HUDEP-2 (cell line): Measurements from ENCODE around the gene SYTL3.

ENCODE experiments used
- DNase-seq, 76 experiments: peaks; one replicate each; lab custom pipeline; 2025; ENCODE audit not compliant: unreplicated experiment in 76 of 76; lab: John Stamatoyannopoulos, UW

SYTL3 gene

DNA sequence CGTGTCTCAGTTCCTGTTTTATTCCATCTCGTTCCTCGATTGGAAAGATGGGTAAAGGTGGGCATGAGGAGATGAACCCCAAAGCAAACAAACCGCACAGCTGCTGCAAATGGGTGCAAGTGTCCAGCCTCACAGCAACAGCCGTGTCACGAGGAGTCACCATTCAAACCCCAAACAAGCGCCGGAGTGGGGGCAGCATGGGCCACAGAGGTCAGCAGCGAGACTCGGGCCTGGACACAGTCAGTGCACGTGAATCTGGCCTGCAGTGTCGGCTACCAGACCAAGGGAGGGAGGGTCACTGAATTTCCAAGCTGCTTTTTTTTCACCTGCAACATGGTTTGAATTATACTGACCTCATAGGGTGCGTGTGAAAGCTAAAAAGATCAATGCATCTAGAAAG lies 105.8 kb downstream of the SYTL3 start:
- no peak for DNase-seq

DNA sequence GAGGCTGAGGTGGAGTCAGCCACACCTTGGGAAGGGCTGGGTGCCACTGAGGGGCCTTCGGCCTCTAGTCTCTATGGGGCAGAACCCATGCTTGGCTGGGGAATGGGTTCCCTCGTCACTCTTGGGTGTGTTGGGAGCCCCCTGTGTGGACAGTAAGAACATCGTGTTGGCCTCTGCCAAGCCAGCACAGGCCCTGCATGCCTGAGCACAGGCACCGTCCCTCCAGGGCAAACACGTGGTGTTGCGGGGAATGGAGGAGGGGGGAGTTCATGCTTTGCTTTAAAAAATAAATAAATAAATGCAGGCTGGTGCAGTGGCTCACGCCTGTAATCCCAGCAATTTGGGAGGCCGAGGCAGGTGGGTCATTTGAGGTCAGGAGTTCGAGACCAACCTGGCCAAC lies 106.3 kb downstream of the SYTL3 start:
- DNase-seq: no peak

DNA sequence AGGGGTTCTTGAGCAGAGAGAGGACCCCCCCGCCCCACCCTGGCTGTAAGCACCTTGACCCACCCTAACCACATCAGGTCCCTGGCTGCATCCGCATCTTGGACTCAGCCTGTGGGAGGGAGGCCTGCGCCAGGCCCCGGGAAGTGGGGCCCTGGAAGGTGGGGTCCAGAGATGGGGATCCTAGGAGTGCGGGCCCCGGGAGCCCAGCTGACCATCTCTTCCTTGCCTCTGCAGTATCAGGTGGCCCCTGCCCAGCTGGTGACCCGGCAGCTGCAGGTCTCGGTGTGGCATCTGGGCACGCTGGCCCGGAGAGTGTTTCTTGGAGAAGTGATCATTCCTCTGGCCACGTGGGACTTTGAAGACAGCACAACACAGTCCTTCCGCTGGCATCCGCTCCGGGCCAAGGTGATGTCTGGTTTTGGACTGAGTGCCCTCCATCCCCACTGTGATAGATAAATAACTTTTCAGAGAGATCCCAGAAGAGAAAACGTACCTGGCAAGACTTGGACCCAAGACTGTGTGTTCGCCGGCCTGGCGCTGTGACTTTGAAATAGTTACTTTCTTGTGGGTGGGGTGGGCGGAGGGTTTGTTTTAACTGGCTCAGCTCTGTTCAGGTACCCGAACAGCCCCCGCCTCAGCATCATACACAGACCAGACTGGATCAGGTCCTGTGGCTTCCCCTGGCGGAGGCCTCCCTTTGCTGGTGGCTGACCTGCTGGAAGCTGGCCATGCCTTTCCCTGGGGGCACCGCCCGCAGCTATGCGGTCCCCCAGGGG lies 107.3 kb downstream of the SYTL3 start:
- no peak for DNase-seq

DNA sequence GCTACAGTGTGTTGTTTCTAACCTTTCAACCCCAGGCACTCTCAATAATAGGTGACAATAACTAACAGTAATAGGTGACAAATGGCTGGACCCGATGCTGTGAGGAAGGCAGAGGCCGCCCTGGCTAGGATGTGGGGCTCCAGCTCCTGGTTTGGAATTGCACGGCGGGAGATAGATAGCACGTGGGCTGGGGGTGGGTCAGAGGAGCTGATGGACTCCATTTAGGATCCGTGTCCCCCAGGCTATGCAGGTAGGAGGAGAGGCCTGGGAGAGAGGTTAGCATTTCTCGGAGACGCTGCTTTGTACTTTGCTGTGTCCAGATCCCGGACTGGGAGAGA lies 107.9 kb downstream of the SYTL3 start:
- DNase-seq: no peak

DNA sequence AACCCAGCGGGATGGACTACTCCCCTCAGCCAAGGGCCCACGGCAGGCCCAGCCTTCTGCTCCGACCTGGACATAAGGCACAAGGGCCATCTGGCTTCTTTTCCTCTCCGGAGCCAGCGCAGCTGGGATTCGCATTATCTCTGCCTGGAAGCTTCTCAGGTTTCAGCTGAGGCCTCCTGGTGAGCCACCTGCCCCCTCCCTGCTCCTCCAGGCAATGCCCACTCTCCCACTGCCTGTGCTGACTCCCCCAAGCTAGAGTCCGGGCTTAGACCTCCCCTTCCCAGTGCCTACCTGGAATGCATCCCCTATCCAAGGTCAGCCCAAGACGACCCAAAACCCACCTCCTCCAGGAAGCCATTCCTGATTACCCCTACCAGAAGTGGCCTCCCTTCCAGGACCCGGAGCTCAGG lies 108.6 kb downstream of the SYTL3 start:
- DNase-seq: no peak

DNA sequence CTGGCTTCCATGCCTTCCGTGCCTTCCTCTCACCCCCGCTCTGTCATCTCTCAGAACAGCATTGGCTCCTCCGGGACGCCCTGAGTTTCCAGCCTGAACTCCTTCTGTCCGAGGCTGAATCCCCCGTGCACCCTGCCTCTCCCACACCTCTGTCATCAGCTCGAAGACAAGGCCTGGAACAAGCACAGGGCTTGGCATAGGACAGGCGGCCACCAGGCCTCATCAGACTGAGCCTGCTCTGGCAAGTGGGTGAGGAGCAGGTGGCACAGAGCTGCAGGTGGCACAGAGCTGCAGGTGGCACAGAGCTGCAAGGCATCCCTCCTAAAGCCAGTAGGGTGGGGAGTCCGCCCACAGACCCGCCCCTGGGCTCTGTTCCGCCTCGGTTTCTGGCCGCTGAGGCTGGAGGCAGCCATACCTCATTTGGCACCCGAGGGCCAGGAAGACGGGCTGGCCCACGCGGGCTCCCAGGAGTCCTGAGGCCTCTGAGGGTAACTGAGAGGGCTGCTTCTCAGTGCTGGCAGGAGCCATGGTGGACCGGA lies 109.2 kb downstream of the SYTL3 start:
- no peak for DNase-seq

DNA sequence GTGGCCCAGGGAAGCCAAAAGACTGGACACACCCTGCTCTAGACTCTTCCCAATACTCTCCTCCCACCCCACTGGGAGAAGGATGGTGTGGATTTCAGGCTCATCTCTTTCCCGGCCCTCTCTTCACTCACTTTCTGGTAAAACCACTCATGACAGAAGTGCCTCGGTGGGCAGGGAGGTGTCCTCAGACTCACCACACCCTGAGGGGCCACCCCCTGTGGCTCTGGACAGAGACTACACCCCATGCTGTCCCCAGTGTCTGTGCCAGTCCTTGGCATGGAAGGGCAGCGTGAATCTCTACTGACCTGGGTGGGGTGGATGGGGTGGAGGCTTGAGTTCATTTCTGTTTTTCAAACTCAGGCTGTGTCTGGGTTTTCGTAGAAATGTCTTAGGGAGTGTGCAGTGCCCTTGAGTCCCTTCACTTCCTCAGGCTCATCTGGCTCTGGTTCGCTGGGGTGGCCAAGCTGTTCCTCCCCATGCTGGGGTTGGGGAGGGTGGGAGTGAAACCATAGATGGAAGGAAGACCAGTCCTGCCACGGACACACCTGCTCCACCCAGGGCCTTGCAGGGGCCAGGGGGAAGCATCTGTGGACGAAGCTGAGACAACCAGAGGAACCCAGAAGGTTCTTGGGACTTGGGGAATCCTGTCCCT lies 110.2 kb downstream of the SYTL3 start:
- peak in 4 of 76 experiments; percentile 16 to 30 (median 21) for DNase-seq

DNA sequence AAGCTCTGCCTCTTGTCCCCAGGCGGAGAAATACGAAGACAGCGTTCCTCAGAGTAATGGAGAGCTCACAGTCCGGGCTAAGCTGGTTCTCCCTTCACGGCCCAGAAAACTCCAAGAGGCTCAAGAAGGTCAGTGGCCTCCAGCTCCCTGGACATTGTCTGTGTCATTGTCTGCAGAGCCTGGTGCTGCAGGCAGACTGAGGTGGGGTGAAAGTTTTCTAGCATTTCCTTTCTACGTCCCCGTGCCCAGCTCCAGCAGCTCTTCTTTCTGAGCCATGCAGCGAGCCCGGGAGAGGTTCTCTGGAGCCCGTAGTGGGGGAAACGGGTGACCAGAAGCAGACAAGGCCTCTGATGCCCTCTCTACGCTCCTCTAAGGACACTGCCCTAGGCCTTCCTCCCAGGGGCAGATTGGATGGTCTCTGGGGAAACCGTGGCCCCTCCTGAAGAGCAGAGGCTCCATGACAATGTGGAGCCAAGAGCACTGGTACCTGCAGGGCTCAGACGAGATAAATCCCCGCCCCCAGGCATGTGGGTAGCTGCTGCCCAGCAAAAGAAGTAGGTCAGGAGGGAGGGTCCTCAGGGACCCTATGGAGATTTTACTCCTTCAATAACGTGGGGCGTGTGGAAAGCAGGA lies 110.9 kb downstream of the SYTL3 start:
- DNase-seq: no peak

DNA sequence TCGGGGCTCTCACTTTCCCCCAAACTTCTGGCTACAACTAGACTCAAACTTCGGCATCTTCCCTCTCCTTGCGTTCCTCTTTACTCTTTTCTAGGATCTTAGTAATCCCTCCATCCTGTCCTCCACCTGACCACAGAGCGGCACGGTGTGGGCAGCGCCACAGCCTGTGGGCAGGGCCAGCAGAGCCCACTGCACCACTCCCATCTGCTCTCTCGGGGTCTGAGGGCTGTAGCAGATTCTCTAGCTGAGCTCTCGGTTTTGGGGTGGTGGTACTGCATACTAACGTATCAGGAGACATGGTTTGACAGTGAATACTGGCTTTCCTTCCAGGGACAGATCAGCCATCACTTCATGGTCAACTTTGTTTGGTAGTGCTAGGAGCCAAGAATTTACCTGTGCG lies 111.9 kb downstream of the SYTL3 start:
- DNase-seq: no peak

DNA sequence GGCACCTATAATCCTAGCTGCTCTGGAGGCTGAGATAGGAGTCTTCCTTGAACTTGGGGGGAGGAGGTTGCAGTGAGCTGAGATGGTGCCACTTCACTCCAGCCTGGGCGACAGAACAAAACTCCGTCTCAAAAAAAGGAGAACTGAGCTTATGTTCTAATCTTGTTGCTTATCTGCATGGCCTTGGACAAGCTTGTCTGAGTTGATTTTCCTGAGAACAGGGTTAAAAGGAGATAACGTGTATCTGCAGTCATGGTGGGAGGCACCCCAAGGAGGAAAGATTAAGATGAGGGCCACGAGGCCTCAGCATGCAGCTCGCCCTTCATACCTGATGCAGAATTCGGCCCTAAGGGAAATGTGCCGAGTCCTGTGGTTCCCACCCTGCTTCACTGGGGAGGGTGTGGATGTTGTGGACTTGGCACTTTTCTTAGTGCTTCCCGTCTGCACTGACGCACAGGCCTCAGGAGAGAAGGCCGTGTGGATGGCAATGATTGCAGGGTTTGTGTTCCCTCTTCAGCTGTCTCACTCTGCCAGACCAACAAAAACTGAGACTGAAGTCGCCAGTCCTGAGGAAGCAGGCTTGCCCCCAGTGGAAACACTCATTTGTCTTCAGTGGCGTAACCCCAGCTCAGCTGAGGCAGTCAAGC lies 113.1 kb downstream of the SYTL3 start:
- peak in 75 of 76 experiments; percentile 47 to 99 (median 90) for DNase-seq

DNA sequence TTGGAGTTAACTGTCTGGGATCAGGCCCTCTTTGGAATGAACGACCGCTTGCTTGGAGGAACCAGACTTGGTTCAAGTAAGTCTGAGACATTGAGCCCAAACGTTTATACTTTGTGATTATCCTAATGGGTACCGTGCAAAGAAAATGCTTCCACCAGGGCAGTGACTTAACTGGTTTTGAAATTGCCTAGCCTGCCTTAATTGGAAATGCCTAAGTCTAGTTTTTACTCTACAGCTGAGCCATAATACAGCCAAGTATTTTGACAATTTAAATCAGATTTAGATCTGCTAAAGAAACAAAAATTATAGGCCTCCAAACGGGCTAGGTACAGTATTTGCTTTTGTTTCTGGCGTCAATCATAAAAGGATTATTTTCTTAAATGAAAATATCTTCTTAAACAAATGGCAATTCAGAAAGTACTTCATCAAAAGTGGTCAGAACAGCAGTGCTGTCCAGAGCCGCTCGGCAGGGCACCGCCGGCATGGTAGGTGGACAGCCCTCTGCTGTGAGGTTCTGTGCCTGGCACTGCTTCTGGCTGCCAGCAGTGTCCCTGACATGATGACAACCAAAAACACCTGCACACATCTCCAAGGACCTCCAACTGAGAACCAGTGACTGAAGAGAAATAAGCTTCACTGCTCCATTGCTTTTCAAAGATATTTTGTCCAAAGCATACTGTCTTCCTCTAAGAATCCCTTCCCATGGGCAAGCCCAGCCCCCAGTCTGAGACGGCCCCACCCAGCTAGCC lies 113.8 kb downstream of the SYTL3 start:
- DNase-seq: peak in 3 of 76 experiments; percentile 17 to 22 (median 21)

DNA sequence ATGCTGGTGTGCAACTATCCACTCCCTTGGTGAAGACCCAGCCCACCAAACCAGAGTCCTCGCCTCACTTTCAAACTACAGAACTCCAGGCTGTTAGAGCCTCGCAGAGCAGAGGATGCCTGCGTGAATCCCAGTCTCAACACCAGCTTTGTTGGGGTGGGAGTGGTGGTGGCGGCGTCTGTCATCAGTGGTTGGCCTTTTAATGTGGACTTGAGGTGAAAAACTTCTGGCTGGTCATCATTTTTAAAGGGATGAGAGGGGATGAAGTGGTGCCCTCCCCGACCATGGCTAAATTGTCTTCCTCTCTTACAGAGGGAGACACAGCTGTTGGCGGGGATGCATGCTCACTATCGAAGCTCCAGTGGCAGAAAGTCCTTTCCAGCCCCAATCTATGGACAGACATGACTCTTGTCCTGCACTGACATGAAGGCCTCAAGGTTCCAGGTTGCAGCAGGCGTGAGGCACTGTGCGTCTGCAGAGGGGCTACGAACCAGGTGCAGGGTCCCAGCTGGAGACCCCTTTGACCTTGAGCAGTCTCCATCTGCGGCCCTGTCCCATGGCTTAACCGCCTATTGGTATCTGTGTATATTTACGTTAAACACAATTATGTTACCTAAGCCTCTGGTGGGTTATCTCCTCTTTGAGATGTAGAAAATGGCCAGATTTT lies 114.5 kb downstream of the SYTL3 start:
- no peak for DNase-seq

DNA sequence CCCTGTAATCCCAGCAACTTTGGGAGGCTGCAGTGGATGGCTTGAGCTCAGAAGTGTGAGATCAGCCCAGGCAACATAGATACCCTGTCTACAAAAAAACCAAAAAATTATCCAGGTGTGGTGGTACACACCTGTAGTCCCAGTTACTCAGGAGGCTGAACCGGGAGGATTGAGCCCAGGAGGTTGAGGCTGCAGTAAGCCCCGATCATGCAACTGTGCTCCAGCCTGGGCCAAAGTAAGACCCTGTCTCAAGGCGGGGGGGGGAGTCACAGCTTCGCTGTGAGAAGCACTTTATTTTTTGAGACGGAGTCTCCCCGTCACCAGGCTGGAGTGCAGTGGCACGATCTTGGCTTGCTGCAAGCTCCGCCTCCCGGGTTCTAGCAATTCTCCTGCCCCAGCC lies 115.1 kb downstream of the SYTL3 start:
- DNase-seq: no peak

DNA sequence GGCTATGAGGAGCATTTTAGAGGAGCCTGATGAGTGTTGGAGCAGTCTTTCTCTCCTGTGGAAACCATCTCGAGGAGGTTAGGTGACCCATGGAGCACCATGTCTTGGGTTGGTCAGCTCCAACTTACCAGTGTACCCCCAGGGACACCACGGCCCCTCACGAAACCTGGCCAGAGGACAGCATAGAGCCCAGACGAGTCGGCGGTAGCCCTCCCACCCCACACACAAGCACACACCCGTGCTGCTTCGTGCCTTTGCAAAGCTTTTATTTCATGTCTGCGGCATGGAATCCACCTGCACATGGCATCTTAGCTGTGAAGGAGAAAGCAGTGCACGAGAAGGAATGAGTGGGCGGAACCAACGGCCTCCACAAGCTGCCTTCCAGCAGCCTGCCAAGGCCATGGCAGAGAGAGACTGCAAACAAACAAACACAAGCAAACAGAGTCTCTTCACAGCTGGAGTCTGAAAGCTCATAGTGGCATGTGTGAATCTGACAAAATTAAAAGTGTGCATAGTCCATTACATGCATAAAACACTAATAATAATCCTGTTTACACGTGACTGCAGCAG lies 115.7 kb downstream of the SYTL3 start:
- no peak for DNase-seq

DNA sequence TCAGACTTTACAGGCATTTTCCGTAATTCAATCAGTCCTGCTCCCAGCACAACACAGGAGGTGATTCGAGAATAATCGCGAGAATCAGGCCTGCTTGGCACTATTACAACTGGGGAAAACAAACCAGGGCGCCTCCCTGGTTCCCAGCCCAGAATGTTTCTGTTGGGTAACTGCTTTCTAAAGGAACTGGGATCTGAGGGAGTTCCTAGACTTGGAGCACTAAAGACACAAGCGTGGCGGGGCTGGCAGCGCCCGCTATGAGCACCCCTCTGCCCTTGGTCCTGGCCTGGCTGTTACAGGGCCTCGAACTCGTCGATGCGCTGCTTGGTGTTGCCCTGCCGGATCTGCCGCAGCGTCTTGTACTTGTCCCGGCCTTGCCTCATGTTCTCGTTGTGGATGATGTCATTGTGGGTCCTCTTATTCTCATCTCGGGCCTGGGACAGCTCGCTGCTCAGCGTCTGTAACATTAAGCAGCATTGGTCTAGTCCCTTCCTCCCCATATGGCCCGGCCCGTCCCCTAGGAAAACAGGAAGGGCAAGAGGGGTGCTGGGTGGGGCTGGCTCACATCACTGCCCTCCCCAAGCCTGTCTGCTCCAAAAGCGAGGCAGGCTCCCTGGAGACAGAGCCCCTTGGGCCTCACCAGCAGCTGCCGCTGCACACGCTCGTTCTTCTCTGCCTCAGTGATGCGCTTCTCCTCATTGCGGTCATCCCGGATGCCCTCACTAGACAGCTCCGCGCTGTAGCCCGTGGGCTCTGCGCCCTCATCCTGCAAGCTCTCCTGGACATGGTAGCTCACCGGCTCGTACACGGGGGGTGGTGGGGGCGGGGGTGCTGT lies 117.0 kb downstream of the SYTL3 start:
- no peak for DNase-seq

DNA sequence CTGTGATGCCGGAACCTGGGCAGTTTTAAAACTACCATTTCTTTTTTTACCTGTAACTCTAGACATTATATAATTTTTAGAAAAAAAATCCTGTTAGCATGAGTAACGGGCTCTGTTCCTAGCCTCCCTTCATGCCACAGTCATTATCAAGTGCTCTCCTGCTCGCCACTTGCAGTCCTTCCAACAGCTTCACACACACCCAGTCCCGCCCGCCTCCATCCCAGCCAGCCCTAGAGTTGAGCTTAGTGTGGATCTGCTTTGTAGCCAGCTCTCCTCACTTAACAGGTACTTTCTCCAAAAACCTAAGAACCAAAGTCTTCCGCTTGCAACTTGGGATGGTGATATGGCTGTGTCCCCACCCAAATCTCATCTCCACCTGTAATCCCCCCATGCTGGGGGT lies 117.9 kb downstream of the SYTL3 start:
- DNase-seq: peak in 53 of 76 experiments; percentile 11 to 67 (median 41)

DNA sequence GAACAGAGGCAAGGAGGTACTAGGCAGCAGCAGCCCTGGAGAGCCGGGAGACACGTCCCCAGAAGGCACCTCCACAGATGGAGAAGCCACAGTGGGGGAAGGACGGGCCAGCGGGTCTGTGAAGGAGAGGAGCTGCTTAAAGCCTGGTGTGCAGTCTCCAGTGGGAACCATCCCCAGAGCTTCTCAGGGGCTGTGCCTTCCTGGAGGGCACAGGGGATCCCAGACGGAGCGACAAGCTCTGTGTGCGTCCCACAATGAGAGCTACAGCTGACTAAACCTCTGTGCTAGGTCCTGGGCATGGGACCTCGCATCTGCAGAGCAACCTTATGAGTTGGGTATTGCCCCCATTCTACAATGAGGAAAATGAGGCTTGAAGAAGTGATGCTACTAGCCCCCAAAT lies 118.6 kb downstream of the SYTL3 start:
- DNase-seq: no peak

DNA sequence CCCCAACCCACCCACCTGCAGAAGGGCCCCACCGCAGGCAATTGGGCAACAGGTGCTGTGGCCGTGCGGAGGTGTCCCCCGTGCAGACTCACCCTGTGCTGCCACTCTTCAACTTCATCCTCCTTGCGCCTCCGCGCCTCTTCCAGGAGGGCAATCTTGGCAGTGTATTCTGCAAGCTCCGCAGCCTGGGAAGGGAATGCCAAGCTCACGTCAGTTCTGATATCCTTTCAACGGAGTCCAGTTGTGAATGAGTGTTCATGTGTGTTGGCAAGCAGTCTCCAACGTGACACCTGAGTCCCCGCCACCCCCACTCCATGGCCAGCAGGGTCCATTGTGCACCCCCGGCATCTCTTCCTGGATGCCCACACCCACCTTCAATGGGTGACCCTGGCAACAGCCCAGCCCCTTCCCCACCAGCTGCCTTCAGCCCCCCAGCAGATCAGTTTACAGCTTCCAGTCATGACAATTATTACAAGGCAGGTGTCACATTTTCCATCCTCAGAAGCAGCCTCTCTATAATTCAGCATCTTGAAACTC lies 119.4 kb downstream of the SYTL3 start:
- DNase-seq: no peak
